Neural cell (in vitro differentiated cells): Measurements from ENCODE around the gene ALDH1L1. TPM values are rescaled to one million over a fixed set of nuclear protein-coding genes. Genes with fewer than 3 reads are reported as not detected.

Experiments used
- H2AFZ ChIP-seq: fragments of 200-600, 300-800 bp; sonication (generic), shearing (Covaris generic); 2 replicates; pipeline ENCODE4 v1.6.0; 2014; ENCODE audit warnings: low read depth, mild to moderate bottlenecking, antibody characterized with exemption, low read length, moderate library complexity
- H3F3A ChIP-seq: fragments of 200-600 bp; shearing (Covaris generic); 2 replicates; pipeline ENCODE4 v1.6.1; 2016; ENCODE audit warnings: mild to moderate bottlenecking, moderate library complexity, mixed read lengths, antibody characterized with exemption, low read length; ENCODE audit not compliant: insufficient read depth, poor library complexity, severe bottlenecking
- H3K27ac ChIP-seq: fragments of 200-600, 300-800 bp; sonication (generic), shearing (Covaris generic); 2 replicates; pipeline ENCODE4 v1.5.1; 2014; ENCODE audit warnings: mild to moderate bottlenecking, low read length, moderate library complexity
- H3K27me3 ChIP-seq: fragments of 300-800, 200-600 bp; sonication (generic), shearing (Covaris generic); 2 replicates; pipeline ENCODE4 v1.6.0; 2014; ENCODE audit warnings: mild to moderate bottlenecking, low read depth, low read length, moderate library complexity; ENCODE audit not compliant: insufficient read depth
- H3K36me3 ChIP-seq: fragments of 300-800, 200-600 bp; sonication (generic), shearing (Covaris generic); 2 replicates; pipeline ENCODE4 v1.5.1; 2014; ENCODE audit warnings: mild to moderate bottlenecking, antibody characterized with exemption, low read length, moderate library complexity; ENCODE audit not compliant: insufficient read depth
- H3K4me2 ChIP-seq: fragments of 300-800, 200-600 bp; sonication (generic), shearing (Covaris generic); 2 replicates; pipeline ENCODE4 v1.6.0; 2014; ENCODE audit warnings: mild to moderate bottlenecking, low read length
- H3K4me3 ChIP-seq: fragments of 300-800, 200-600 bp; sonication (generic), shearing (Covaris generic); 2 replicates; pipeline ENCODE4 v1.5.1; 2014; ENCODE audit warnings: mild to moderate bottlenecking, low read length, moderate library complexity
- H3K79me2 ChIP-seq: fragments of 200-600 bp; shearing (Covaris generic); replicated peaks from 2 replicates; pipeline ENCODE4 v1.6.0; 2014; ENCODE audit warnings: mild to moderate bottlenecking, low read length, moderate library complexity; ENCODE audit not compliant: insufficient read depth
- H3K9ac ChIP-seq: fragments of 300-800, 200-600 bp; sonication (generic), shearing (Covaris generic); 2 replicates; pipeline ENCODE4 v1.6.1; 2016; ENCODE audit warnings: mild to moderate bottlenecking, low read length, mixed read lengths
- H3K9me2 ChIP-seq: fragments of 200-600 bp; shearing (Covaris generic); 2 replicates; pipeline ENCODE4 v1.6.1; 2016; ENCODE audit warnings: mild to moderate bottlenecking, low read length, mixed read lengths; ENCODE audit not compliant: insufficient read depth
- H3K9me3 ChIP-seq: fragments of 200-600, 300-800 bp; sonication (generic), shearing (Covaris generic); 2 replicates; pipeline ENCODE4 v1.6.1; 2016; ENCODE audit warnings: mild to moderate bottlenecking, mixed run types, low read length, moderate library complexity, mixed read lengths
- H4K20me1 ChIP-seq: fragments of 200-600 bp; shearing (Covaris generic); 2 replicates; pipeline ENCODE4 v1.6.1; 2016; ENCODE audit warnings: mild to moderate bottlenecking, mixed run types; ENCODE audit not compliant: insufficient read depth
- EP300 ChIP-seq: fragments of 450-650 bp; conservative IDR thresholded peaks from 2 replicates; pipeline ENCODE4 v1.6.1; 2014; ENCODE audit warnings: antibody characterized with exemption, mild to moderate bottlenecking, moderate library complexity; ENCODE audit not compliant: poor library complexity, severe bottlenecking
- EZH2 ChIP-seq: fragments of 200-600, 300-800 bp; shearing (Covaris generic), sonication (generic); IDR thresholded peaks from 2 replicates; pipeline ENCODE4 v1.6.1; 2014; ENCODE audit warnings: antibody characterized with exemption, low read length, borderline replicate concordance, mild to moderate bottlenecking; ENCODE audit not compliant: insufficient read depth, poor library complexity, severe bottlenecking
- MXI1 ChIP-seq: fragments of 450-650 bp; conservative IDR thresholded peaks from 2 replicates; pipeline ENCODE4 v1.6.1; 2014; ENCODE audit warnings: antibody characterized with exemption, mild to moderate bottlenecking; ENCODE audit not compliant: poor library complexity, severe bottlenecking
- POLR2AphosphoS5 ChIP-seq: IDR thresholded peaks from 2 replicates; pipeline ENCODE4 v1.6.1; 2012
- RAD21 ChIP-seq: fragments of 450-650 bp; conservative IDR thresholded peaks from 2 replicates; pipeline ENCODE4 v1.6.1; 2014; ENCODE audit warnings: antibody characterized with exemption, mild to moderate bottlenecking, moderate library complexity
- SMC3 ChIP-seq: fragments of 450-650 bp; conservative IDR thresholded peaks from 2 replicates; pipeline ENCODE4 v1.6.1; 2014; ENCODE audit warnings: antibody characterized with exemption, mild to moderate bottlenecking, moderate library complexity; ENCODE audit not compliant: poor library complexity
- TAF1 ChIP-seq: IDR thresholded peaks from 2 replicates; pipeline ENCODE4 v1.6.1; 2012; ENCODE audit warnings: low read depth
- polyA plus RNA-seq: library from polyadenylated mRNA; depleted of rRNA; stranded (reverse); fragments of >200 nt; gene quantifications from 2 replicates; pipeline ENCODE4 v1.2.3, GENCODE V29; 2014
- TF ChIP-seq, protein P1 (sequence below): IDR thresholded peaks from 2 replicates; pipeline ENCODE4 v1.6.1; 2012; ENCODE audit warnings: borderline replicate concordance
- TF ChIP-seq, protein P2 (sequence below): fragments of 450-650 bp; IDR thresholded peaks from 2 replicates; pipeline ENCODE4 v1.5.1; 2014; ENCODE audit warnings: antibody characterized with exemption, mild to moderate bottlenecking, moderate library complexity; ENCODE audit not compliant: poor library complexity, severe bottlenecking

The ALDH1L1 gene
- polyA plus RNA-seq, 1 donor from 2014 or later: not detected

DNA sequence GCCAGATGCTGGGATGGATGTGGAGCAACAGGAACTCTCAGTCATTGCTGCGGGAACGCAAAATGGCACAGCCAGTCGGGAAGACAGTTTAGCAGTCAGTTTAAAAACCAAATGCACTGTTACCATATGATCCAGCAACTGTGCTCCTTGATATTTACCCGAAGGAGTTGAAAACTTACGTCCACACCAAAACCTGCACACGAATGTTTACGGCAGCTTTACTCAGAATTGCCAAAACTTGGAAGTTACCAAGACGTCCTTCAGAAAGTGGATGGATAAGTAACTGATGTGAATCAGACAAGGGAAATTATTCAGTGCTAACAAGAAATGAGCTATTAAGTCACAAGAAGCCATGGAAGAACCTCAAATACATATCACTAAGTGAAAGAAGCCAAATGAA, 60.4 kb downstream of the ALDH1L1 start:
- H3K4me2 ChIP-seq: no peak overlapping the region
- TF ChIP-seq TAF1 (no peak), MXI1 (no peak), POLR2AphosphoS5 (no peak)
- TF ChIP-seq, protein P1, sequence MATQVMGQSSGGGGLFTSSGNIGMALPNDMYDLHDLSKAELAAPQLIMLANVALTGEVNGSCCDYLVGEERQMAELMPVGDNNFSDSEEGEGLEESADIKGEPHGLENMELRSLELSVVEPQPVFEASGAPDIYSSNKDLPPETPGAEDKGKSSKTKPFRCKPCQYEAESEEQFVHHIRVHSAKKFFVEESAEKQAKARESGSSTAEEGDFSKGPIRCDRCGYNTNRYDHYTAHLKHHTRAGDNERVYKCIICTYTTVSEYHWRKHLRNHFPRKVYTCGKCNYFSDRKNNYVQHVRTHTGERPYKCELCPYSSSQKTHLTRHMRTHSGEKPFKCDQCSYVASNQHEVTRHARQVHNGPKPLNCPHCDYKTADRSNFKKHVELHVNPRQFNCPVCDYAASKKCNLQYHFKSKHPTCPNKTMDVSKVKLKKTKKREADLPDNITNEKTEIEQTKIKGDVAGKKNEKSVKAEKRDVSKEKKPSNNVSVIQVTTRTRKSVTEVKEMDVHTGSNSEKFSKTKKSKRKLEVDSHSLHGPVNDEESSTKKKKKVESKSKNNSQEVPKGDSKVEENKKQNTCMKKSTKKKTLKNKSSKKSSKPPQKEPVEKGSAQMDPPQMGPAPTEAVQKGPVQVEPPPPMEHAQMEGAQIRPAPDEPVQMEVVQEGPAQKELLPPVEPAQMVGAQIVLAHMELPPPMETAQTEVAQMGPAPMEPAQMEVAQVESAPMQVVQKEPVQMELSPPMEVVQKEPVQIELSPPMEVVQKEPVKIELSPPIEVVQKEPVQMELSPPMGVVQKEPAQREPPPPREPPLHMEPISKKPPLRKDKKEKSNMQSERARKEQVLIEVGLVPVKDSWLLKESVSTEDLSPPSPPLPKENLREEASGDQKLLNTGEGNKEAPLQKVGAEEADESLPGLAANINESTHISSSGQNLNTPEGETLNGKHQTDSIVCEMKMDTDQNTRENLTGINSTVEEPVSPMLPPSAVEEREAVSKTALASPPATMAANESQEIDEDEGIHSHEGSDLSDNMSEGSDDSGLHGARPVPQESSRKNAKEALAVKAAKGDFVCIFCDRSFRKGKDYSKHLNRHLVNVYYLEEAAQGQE: no peak
- TF ChIP-seq, protein P2, sequence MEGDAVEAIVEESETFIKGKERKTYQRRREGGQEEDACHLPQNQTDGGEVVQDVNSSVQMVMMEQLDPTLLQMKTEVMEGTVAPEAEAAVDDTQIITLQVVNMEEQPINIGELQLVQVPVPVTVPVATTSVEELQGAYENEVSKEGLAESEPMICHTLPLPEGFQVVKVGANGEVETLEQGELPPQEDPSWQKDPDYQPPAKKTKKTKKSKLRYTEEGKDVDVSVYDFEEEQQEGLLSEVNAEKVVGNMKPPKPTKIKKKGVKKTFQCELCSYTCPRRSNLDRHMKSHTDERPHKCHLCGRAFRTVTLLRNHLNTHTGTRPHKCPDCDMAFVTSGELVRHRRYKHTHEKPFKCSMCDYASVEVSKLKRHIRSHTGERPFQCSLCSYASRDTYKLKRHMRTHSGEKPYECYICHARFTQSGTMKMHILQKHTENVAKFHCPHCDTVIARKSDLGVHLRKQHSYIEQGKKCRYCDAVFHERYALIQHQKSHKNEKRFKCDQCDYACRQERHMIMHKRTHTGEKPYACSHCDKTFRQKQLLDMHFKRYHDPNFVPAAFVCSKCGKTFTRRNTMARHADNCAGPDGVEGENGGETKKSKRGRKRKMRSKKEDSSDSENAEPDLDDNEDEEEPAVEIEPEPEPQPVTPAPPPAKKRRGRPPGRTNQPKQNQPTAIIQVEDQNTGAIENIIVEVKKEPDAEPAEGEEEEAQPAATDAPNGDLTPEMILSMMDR: no peak

DNA sequence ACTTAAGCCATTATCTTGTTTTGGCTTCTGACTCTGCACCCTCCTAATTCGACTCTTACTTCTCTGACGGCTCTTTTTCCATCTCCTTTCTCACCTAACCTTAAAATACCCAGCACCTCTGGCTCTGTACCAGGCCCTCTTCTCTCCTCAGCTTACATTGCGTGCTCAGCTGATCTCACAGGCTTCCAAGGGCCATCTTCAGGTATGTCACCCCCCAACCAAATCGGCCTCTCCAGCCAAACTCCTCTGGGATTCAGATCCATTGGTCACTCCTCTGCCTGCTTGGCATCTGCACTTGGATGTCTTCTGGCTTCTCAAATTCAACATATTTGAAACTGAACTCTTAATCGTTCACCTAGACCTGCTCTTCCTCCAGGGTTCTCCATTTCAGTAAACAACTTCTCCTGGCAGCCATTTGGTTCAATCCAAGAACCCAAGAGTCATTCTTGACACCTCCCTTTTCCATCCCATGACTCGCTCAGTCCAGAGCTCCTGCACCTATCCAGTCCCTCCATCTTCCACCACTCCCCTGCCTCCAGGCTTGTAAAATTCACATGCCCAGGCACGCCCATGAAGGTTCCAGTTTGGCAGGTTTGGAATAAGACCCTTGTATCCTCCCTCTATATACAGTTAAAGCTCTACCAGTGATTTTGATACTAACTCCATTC, 61.2 kb downstream of the ALDH1L1 start:
- no peak overlapping the region for H3K9ac ChIP-seq

More for the DNA sequence above, 60.4 kb downstream of the ALDH1L1 start:
- Histone ChIP-seq H4K20me1 (no peaks in the 10 kb centered on the region), H2AFZ (no peak overlapping the region), H3F3A (no peaks in the 10 kb centered on the region), H3K79me2 (no peaks in the 10 kb centered on the region), H3K27me3 (no peaks in the 10 kb centered on the region), H3K4me3 (no peak overlapping the region), H3K9me2 (no peaks in the 10 kb centered on the region), H3K9me3 (no peaks in the 10 kb centered on the region), H3K9ac (no peak overlapping the region), H3K27ac (no peak overlapping the region), H3K36me3 (no peaks in the 10 kb centered on the region)

More for the DNA sequence above, 61.2 kb downstream of the ALDH1L1 start:
- no peaks in the 10 kb centered on the region for H3K9me3 ChIP-seq
- no peak for TF ChIP-seq EP300
- TF ChIP-seq TAF1: no peak
- TF ChIP-seq, protein P2: no peak
- TF ChIP-seq EZH2: no peak
- TF ChIP-seq SMC3: no peak
- TF ChIP-seq POLR2AphosphoS5: no peak
- TF ChIP-seq, protein P1: no peak
- TF ChIP-seq RAD21: no peak
- no peaks in the 10 kb centered on the region for H3K36me3 ChIP-seq
- H3K4me3 ChIP-seq: no peak overlapping the region
- no peaks in the 10 kb centered on the region for H3K27me3 ChIP-seq
- no peaks in the 10 kb centered on the region for H3K79me2 ChIP-seq
- H3K27ac ChIP-seq: no peak overlapping the region
- H3K9me2 ChIP-seq: no peaks in the 10 kb centered on the region
- H3F3A ChIP-seq: no peaks in the 10 kb centered on the region
- H3K4me2 ChIP-seq: no peak overlapping the region
- no peaks in the 10 kb centered on the region for H4K20me1 ChIP-seq
- no peak overlapping the region for H2AFZ ChIP-seq
